RPMI8226 (cell line): Measurements from ENCODE around the gene CNKSR2.

Source experiments
- DNase-seq: peaks from one replicate; pipeline ENCODE4 v3.0.0-alpha.2; 2015

Gene CNKSR2

DNA sequence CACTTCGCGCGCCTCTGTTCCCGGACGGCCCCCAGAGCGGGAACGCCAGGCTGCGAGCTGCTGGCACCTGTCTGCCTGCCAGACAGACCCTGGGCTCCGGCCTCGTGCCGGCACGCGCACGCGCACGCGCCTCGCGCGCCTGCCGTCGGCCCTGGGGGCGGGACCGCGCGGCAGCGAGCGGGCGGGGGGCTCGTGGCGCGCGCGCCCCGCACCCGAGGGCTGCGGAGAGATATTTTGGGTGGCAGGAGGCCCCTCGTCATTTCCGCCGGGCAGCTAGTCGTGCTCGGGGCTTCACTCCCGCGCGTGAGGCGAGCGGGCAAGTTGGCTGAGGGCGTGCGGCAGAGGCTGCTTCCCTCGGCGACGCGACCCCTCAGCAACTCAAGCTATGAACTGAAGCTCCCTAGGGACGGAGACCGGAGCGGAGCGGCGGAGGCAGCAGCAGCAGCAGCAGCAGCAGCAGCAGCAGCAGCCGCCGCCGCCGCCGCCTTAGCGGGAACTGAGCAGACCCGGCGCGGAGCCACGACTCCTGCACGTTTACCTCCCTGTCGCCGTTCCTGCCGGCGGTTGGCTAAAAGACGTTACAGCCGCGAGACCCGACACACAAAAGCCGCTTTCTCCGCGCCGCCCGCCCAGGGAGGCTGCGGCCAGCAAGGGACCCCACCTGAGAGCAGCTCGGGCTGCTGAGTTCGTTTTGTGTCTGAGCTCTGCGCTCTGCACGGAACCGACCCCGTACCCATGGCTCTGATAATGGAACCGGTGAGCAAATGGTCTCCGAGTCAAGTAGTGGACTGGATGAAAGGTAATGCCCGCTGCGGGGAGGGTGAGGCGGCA lies at the start of gene CNKSR2:
CNKSR2 (plus strand) TSS at position 256 of the 831 bp plus-strand sequence; CDS start at position 736, 480 bp downstream.
- peak; percentile 17 for DNase-seq

GRCh38 chrX:21354725-21355124 lies 19.5 kb upstream of the CNKSR2 start:
- DNase-seq = no peak

- no peak for DNase-seq
Measured at GRCh38 chrX:21355831-21356230, 18.4 kb upstream of the CNKSR2 start.

DNA sequence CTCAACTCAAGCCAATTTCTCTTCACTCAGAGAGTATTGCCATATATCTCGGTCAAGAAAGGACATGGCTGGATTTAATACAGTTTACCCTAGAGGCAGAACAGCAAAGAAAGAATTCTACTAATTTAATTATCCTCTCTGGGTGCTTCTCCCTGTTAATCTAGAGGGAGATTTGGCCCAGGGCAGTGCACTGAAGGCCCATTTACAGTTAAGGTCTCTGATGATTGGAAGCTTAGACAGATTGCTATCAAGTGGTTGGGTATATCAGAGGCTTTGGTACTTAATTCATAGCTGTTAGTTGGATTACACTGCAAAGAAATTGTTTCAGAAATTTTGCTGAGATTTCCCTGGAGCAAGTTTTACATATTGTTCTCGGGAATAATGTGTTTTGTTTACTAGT lies 4.6 kb upstream of the CNKSR2 start:
- DNase-seq = no peak

DNA sequence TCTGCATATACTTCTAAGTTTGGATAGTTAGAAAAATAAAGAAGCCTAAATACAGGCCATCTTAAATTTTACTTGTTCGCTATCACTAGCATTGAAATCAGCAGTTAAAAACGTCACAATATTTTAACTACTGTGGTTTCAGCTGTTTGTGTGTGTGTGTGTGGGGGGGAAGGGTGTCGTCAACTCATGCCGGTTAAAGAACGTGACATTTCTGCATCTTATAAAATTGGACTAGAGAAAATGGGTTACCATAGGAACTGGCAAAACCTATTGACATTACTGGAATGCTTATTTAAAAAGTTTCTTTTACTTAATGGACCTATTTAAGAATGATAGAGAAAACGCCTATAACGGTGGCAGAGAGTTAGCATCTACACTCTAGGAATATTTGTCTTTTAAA lies 1.2 kb upstream of the CNKSR2 start:
- no peak for DNase-seq

GRCh38 chrX:21373637-21374162 lies 518 bp upstream of the CNKSR2 start:
- DNase-seq = no peak

DNA sequence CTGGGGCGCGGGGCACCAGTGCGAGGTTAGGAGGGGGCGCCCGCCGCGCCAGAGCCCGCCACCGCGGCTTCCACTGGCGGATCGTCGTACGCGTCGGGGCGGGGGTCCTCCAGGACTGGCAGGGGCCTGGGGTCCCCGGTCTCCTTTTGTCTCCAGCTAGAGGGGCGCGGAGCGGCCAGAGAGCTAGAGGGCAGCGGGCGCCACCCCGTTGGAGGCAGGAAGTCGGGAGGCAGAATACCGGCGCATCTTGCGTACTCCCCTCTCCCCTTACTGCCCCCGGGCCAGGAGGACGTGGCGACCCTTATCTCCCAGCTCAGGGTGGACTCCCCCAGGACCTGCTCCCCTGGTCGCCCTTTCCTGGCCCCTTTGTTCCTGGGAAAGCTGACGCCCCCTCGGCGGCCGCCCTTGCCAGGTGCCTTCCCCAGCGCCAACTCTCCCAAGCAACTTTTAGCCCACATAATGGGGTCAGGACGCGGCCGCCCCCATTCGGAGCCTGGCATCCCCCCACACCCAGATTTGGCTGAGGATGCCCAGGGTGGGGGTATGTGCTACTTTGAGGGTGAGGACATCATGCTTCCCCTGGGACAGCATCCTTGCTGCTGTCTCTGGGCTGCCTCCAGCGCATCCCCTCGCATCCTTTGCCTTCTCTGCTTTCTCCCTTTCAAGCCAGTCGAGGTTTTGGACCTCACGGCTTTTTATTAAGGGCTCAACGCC lies 933 bp downstream of the CNKSR2 start:
- no peak for DNase-seq

- DNase-seq = no peak
Measured at GRCh38 chrX:21375708-21376009, 1.4 kb downstream of the CNKSR2 start.

- no peak for DNase-seq
Measured at GRCh38 chrX:21376636-21377035, 2.4 kb downstream of the CNKSR2 start.

GRCh38 chrX:21379991-21380390 lies 5.8 kb downstream of the CNKSR2 start:
- no peak for DNase-seq

DNA sequence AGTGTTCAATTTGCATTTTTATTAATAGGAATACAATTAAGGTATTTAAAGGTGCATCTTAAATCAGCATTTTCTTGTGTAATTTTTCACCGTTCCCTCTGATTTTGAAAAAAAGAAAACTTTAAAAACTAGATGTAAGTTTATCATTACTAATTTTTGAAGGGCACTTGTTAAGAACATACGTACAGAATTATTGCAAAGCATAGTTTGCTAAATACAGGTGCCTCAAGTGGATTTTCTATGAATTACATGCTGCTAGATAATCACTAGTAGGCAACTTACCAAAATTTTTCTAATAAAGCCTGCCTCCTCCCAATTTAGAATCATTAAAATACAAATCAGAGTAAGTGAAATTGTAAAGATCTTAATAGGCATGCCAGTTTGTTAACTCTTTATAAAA lies 8.5 kb downstream of the CNKSR2 start:
- DNase-seq = no peak

GRCh38 chrX:21383546-21383945 lies 9.3 kb downstream of the CNKSR2 start:
- DNase-seq = no peak

GRCh38 chrX:21384178-21384577 lies 10.0 kb downstream of the CNKSR2 start:
- no peak for DNase-seq

DNA sequence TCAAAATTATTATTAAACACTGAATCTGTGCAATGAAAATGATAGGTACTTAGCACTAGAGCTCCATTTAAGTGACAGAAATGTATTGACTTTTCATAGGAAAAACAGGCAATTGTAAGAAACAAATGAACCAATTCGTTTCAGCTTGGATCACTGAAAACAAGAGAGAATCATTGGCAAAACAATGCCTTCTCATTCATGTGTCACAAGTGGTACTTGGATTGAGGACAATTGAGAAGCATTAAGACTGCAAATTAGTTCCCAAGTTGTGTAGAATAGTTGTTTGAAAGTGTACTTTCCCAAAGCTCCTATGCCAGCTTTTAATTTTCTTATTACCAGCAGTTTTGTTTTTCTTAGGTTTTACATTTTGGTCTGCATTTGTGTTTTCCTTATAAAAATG lies 20.6 kb downstream of the CNKSR2 start:
- no peak for DNase-seq

DNA sequence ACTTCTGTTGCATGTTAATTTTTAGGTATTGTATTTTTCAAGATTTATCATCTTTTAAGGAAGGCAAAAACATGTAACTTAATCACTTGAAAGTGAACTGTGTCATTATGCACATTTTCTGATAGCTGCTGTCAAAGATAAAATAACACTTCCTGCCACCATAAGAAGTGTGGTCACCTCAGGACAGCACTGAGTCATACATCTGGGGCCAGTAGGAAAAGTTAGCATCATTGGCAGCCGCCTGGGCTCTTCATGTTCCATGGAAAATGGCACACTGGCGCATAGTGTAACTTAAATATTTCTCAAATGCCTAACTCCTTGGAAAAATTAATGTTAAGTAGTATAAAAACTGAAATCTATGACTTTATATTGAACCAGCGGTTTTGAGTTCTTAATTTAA lies 24.2 kb downstream of the CNKSR2 start:
- no peak for DNase-seq

GRCh38 chrX:21400408-21401121 lies 26.3 kb downstream of the CNKSR2 start:
- DNase-seq = no peak

- DNase-seq = no peak
Measured at GRCh38 chrX:21408307-21408706, 34.1 kb downstream of the CNKSR2 start.

DNA sequence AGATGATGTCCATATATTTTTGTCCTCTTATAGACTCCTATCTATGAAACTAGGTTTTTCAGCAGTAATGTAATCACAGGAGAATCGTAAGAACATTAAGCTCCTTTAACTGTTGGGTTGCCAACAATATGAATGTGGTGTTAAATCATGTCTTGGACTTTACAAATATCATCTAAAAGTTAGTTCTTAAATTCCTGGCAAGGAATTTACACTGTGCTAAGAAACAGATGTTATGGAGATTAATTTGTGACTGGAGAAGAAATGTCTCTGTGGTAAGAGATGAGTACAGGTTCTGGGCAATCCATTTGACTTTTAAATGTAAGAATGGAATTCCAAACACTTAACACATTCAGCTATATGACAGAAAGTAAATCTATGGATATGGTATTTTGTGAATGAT lies 34.6 kb downstream of the CNKSR2 start:
- DNase-seq = no peak

GRCh38 chrX:21412029-21412428 lies 37.8 kb downstream of the CNKSR2 start:
- no peak for DNase-seq

GRCh38 chrX:21412883-21413282 lies 38.7 kb downstream of the CNKSR2 start:
- no peak for DNase-seq

GRCh38 chrX:21427086-21427485 lies 52.9 kb downstream of the CNKSR2 start:
- no peak for DNase-seq

DNA sequence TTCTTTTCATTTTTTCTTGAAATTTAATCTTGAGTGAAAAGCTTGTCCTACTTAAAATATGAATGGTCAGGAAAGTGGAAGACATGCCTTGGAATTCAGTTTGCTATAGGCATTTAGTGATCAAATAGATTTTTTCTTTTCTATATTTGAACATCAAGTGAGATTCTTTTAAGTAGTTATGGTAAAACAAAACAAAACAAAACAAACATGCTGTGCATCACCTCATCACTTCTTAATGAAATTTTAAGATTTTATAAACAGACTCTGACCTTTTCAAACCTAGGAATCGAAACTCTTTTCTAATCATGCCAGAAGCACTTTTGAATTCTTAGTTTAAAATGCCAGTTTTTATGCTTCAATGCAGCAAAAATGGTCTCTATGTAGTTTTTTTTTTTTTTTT lies 62.8 kb downstream of the CNKSR2 start:
- DNase-seq = no peak

DNA sequence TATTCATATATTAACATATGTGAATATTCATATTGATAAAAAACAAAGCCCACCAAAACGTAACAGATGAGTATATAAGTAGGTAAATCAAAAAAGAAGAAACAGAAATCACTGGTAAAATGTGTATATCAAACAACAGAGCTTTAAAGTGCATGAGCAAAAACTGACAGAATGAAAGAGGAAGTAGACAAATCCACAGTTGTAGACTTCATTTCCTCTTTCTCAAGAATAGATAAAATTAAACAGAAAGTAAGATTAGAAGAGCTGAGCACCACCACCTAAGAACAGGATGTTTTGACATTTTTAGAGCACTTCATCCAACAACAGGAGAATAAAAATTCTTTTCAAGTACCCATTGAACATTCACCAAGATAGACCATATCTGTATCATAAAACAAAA lies 64.6 kb downstream of the CNKSR2 start:
- DNase-seq = peak; percentile 2

DNA sequence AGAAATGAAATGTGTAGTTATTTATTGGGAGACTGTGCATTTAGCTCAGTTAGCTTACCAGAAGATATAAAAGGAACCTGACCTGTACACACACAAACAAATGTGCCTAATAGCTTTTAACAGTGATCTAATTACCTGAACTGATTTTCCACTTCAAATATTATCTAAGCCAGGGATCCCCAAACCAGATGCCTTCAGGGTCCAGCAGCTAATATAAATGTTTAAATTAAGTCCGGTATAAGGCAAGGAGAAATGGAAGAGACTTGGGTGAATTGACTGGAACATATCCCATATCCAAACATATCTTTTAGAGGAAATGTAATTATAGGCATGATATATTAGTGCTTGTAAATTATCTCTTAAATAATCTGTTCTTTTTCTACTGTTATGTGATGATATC lies 66.7 kb downstream of the CNKSR2 start:
- no peak for DNase-seq
